Skeletal muscle cell (primary cell): ENCODE measurements around the gene YWHAH.
"Not testable (repeated sequence)": the region's sequence is repeated elsewhere in the genome, so short reads cannot be mapped to it uniquely, and the experiment has no call there.

ENCODE experiments used
- DNase-seq: peaks from one replicate; pipeline ENCODE4 v3.0.0-alpha.2; 2010; ENCODE audit warnings: low read depth
- H3K4me3 ChIP-seq: 2 replicates; pipeline ENCODE4 v1.5.1; 2011; ENCODE audit warnings: low read depth, mild to moderate bottlenecking, control low read depth, low read length, moderate library complexity

Gene YWHAH

GRCh38 chr22:31970490-31971444 is 26.4 kb downstream of the YWHAH start:
- no peak for DNase-seq
- H3K4me3 ChIP-seq: peak overlapping the region; percentile 53

- no peak overlapping the region for H3K4me3 ChIP-seq
- DNase-seq: no peak
Measured at GRCh38 chr22:31972180-31972579, 27.8 kb downstream of the YWHAH start.

GRCh38 chr22:31973739-31974138 is 29.4 kb downstream of the YWHAH start:
- no peak for DNase-seq
- H3K4me3 ChIP-seq: no peak overlapping the region

GRCh38 chr22:31977141-31977841 is 33.0 kb downstream of the YWHAH start:
- no peak overlapping the region for H3K4me3 ChIP-seq
- no peak for DNase-seq

GRCh38 chr22:31977939-31978338 is 33.6 kb downstream of the YWHAH start:
- DNase-seq: no peak
- no peak overlapping the region for H3K4me3 ChIP-seq

- H3K4me3 ChIP-seq: no peak overlapping the region
Measured at GRCh38 chr22:31980628-31981027, 36.3 kb downstream of the YWHAH start.

GRCh38 chr22:31981976-31982375 is 37.6 kb downstream of the YWHAH start:
- not testable (repeated sequence) for DNase-seq

More at GRCh38 chr22:31980628-31981027, 36.3 kb downstream of the YWHAH start:
- no peak for DNase-seq

GRCh38 chr22:31983911-31984656 is 39.7 kb downstream of the YWHAH start:
- H3K4me3 ChIP-seq: no peak overlapping the region
- DNase-seq: no peak

More at GRCh38 chr22:31981976-31982375, 37.6 kb downstream of the YWHAH start:
- H3K4me3 ChIP-seq: not testable (repeated sequence)

GRCh38 chr22:31987218-31987617 is 42.9 kb downstream of the YWHAH start:
- DNase-seq: no peak
- H3K4me3 ChIP-seq: no peak overlapping the region

- no peak overlapping the region for H3K4me3 ChIP-seq
- no peak for DNase-seq
Measured at GRCh38 chr22:31991102-31991839, 46.9 kb downstream of the YWHAH start.

- no peak for DNase-seq
- H3K4me3 ChIP-seq: no peak overlapping the region
Measured at GRCh38 chr22:31995046-31995445, 50.7 kb downstream of the YWHAH start.

- no peak for DNase-seq
- no peak overlapping the region for H3K4me3 ChIP-seq
Measured at GRCh38 chr22:31995807-31996206, 51.5 kb downstream of the YWHAH start.

- DNase-seq: no peak
- H3K4me3 ChIP-seq: no peak overlapping the region
Measured at GRCh38 chr22:31998784-31999385, 54.5 kb downstream of the YWHAH start.

GRCh38 chr22:32000181-32000580 is 55.8 kb downstream of the YWHAH start:
- no peak overlapping the region for H3K4me3 ChIP-seq
- DNase-seq: no peak

- no peak overlapping the region for H3K4me3 ChIP-seq
- DNase-seq: no peak
Measured at GRCh38 chr22:32005453-32005852, 61.1 kb downstream of the YWHAH start.
